NCI-H2107 treated with DMSO at 0.1 percent for 48 hours (cell line): ENCODE data around the gene PALM3.

Source experiments
- DNase-seq: peaks from one replicate; lab custom pipeline; 2025; ENCODE audit not compliant: unreplicated experiment; lab: John Stamatoyannopoulos, UW

PALM3 gene, protein sequence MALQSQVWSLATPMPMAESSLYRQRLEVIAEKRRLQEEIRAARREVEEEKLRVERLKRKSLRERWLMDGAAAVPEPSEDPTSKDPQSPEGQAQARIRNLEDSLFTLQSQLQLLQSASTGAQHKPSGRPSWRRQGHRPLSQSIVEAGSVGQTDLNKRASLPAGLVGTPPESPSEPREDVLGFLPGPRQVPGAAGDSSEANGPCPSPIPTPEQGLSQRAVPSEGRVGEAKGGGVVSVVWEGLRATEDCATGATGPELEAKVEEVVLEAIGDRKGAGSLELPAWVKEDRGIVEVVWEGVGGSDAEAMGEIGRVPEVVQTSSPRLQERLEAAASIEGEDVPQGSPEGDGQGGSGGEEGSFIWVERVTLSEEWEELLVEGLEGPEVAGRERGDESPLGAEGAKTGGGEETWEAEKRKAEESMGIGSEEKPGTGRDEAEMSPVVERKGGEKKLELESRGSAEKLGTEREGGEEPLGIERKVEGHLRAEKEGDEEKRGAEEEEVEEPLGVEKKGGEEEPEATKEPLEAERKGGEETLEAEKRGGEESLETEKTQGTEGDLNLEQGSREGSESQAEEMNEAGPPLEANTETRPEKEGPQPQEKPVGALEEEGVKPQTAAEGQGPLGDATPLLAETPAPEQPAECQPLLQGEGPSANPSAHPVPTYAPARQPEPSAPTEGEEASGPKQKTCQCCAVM

DNA sequence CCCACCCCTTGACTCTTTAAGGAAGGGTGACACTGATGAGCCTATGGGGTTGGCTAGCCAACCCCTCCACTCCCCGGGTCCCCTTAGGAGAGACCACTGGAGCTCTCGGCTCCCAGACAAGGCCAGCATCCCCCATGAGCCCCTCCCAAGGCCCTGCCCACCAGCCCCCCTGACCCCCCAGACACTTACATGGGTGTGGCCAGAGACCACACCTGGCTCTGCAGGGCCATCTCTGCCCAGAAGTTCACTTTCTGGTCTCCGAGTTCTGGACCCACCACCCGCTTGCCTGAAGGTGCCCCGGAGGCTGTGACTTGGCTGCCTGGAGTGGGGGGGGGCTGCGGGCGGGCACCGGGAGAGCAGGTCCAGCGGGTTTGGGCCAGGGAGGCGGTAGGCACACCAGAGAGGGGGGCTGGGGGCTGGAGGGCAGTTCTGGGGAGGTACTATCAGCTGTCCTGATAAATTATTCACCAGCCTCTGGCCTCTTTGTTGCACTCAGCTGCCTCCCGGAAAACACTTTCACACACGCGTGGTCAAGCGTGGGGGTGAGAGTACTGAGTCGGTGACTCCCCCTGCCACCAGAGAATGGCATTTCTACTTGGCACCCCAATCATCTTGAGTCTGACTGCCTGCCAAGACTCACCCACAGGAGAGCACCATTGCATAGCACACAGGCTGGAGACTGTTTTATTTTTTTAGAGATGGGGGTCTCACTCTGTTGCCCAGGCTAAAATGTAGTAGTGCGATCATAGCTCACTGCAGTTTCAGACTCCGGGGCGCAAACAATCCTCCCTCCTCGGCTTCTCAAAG, at the start of gene PALM3:
PALM3 (minus strand) TSS at position 326 of the 807 bp plus-strand sequence; CDS start at position 230, 96 bp downstream.
- DNase-seq = no peak

DNA sequence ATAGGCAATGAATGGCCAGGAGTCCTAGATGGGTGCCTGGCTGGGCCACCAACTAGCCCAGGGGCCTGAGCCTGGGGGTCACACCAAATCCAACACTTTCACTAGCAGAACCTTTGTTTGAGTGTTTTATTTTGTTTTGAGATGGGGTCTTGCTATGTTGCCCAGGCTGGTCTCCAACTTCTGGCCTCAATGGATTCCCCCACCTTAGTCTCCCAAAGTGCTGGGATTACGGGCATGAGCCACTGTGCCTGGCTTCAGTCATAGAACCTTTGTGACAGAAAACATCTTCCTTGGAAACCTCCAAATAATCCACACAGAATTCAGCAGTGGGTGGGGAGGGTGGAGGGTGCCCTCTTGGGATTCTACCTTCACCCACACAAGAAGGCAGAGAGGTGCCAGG, 49.6 kb upstream of the PALM3 start:
- DNase-seq = no peak

DNA sequence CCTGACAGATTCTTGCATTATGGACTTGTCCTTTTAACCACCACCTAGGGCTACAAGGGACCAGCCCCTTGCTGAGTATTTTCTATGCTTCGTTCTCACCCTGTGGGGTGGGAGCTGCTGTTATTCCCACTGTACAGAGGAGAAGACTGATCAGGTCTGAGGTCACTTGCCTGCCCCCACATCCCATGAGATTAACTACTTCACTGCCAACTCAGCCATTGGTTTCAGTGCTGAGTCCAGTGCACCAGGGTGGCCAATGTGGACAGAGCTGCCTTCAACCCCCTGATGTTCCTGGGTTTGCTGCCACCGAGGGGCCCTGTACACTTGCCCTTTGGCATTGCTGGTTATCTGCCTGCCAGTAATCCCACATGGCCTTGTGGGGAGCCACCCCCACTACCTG, 48.8 kb upstream of the PALM3 start:
- no peak for DNase-seq

DNA sequence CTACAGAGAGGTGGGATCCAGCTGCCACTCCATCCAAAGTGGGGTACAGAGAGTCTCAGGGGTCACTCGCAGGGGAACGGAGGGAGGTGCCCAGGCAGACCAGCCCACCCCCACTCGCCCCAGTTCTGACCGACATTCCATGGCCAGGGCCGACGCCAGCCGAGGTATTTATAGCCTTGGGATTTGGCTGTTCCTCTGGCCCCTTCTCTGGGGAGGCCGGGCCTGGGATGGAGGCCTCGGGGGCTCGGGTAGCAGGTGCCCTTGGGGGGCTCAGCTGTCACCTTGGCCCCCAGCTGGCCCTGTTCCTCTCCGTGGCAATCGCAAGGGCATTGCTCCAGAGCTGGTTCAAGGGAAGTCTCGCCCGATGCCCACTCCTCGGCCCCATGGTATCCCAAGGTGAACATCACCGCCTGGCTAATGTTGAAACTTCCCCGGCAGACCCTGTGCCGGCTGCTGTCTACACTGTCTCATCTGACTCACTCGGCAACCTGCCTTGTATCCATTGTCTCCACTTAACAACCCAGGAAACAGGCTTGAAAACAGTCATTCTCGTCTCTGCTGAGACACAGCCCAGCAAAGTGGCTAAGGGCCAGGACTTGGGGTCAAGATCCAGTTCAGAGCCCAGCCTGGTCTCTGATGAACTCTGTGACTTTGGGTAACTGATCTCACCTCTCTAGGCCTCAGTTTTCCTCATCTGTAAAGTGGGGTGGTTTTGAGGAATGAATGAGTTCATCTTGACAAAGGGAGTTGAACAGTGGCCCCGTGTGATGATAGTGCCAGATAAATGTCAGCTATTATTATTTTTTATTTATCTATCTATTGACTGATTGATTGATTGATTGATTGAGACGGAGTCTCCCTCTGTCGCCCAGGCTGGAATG, 45.9 kb upstream of the PALM3 start:
- DNase-seq = no peak

DNA sequence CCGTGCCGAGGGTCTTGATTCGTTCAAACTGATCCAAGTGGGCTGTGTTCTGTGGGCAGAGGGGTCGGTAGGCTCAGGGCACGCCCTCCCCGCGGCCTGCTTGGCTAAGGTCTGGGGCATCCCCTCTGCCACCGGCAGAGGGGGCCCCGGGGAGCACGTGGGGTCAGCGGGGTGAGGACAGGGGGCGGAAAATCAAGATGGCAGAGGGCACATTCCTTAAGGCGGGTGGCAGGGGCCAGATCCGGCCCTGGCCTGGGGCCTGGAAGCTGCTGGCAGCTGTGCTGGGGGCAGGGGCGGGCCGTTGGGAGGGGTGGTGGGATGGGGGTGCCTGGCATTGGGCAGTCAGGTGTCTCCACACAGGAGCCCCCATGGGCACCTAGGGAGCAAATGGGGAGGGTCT, 45.0 kb upstream of the PALM3 start:
- DNase-seq = no peak

DNA sequence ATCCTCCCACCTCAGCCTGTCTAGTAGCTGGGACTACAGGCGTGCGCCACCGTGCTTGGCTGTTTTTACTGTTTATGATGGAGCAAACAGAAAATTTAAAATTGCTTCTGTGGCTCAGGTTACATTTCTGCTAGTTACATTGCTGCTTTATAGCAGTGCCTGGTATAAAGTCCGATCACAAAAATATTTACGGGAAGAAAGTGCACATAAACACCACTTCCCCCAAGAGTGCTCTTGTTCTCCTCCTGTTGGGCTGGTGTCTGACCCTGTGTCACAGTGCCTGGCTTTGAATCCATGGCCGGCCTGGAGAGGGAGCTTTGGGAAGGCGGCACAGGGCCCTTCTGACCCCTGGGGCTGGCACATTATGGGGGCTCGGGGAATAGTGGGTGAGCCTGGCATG, 43.8 kb upstream of the PALM3 start:
- no peak for DNase-seq

DNA sequence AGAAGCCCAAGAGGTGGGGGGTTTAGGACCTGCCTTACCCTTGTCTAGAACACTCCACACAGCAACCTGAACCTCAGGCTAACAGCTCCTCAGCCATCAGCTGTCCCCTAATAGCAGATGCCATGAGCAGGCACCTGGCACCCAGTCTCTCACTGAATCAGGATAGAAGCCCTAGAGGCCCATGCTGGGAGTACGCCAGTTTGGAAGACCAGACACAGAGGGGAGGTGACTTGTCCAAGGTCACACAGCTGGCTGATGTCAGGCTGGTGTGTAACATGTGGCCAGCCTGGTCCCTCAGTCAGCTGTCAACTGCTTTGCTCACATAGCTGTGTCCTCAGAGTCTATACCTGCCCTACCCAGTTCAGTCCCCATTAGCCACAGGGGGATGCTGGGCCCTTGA, 41.4 kb upstream of the PALM3 start:
- no peak for DNase-seq

DNA sequence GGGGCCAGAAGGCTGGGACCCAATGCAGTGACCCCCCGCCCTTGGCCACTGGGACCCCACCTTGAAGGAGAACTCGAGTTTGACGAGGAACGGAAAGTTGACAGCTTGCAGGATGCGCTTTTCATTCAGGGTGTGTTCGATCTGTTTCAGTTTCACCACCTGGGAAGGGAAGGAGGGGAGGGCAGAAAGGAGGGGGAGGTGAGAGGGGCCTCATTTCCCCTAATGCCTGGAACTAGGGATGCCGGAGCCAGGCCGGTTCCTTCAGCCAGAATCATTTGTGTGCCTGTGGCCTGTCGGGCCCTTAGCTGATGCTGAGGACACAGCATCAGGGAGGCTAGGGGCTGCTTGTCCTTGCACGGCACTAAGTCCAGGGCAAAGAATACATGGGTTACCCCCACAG, 40.9 kb upstream of the PALM3 start:
- DNase-seq = no peak

DNA sequence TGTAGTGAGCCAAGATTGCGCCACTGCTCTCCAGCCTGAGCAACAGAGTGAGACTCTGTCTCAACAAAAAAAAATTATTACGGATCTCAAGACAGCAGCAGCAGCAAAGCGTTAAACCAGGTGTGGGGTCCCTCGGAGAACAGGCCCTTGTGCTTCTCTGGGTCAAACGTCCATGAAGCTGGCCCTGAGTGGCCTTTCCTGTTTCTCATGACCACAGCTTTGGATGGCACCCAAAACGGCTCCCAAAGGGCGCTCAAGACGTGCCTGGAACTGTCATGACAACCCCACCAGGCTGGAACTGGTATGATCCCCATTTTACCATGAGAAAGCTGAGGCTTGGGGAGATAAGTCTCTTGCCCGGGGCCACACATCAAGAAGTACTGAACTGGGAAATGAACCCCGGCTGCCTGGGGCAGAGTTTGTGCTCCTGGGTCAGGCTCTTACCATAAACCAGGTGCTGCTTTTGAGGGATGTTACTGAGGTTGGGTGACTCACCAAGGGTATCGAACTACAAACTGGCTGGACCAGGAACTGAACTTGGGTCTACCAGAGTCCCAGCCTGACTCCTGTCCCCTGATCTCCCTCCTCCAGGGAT, 40.3 kb upstream of the PALM3 start:
- no peak for DNase-seq

DNA sequence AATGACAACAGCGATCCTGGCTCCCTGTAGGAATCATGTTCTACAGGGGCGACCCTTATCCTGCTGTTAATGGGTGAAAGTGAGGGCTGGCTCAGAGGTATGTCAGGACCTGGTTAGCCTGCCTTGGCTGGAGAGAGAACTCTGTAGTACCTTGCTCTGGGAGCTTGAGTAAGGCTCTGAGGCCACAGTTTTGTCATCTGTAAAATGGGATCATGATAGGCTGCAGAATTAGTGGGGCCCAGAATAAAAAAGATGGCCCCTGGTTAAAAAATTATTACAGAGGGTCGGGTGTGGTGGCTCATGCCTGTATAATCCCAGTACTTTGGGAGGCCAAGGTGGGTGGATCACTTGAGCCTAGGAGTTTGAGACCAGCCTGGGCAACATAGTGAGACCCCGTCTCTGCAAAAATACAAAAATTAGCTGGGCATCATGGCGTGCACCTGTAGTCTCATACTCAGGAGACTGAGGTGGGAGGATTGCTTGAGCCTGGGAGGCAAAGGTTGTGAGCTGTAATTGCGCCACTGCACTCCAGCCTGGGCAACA, 39.2 kb upstream of the PALM3 start:
- DNase-seq = no peak

DNA sequence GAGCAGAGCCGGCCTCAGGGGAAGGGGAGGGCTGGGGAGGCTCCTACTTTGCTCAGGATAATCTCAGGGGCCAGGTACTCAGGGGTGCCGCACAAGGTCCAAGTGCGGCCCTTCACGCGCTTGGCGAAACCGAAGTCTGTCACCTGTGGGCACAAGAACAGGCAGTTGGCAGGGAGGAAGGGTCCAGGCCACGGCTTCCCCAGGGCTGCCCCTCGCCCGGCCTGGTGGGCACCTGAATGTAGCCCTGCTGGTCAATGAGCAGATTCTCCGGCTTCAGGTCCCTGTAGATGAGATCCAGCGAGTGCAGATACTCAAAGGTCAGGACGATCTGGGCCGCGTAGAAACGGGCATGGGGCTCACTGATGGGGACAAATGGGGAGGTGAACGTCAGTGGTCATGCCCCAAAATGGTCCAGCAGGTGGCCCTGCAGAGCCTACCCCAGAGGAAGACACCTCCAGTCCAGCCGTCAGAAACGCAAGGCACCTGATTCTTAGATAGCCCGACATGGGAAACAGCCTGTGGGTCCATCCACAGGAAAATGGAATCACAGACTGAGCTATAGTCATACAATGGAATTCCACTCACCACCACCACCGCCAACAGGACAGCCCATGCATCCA, 35.8 kb upstream of the PALM3 start:
- DNase-seq = no peak

DNA sequence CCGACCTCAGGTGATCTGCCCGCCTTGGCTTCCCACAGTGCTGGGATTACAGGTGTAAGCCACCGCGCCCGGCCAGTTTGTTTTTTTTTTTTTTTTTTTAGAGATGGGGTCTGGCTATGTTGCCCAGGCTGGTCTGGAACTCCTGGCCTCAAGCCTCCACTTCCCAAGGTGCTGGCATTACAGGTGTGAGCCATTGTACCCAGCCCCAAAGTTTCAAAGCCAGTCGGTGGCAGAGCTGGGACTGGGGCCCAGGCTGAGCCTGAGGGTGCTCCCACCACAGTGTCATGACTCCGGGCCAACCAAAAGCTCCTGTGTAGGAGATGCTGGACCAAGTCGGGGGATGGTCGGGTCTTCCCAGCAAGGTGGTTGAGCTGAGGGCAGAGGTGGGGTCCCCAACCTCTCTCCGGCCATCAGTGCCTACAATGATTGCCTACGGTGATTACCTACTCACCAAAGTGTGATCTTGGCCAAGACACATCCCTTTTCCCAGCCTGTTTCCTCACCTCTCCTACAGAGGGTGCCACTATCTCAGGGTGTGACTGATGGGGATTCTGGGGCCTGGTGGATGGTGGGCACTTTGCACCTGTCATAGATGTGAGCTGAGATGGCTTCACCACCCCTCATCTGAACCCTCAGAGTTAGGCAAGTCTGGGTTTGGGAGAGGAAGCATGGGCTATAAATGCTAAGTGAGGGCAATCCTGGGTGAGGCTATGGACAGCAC, 34.6 kb upstream of the PALM3 start:
- no peak for DNase-seq

DNA sequence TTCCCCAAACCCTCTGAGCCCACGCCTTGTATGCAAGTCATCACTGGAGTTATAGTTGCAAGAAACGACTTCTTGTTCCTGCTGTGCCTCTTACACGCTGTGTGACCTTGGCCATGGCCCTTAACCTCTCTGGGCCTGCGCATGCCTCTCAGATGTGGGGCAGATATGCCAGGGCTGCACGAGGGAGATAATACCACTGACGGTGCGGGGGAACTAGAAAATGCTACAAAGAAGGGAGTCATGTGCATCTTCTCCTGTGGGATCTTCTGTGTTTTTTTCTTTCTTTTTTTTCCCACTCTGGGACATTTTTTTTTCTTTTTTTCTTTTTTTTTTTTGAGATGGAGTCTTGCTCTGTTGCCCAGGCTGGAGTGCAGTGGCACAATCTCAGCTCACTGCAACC, 33.0 kb upstream of the PALM3 start:
- no peak for DNase-seq

DNA sequence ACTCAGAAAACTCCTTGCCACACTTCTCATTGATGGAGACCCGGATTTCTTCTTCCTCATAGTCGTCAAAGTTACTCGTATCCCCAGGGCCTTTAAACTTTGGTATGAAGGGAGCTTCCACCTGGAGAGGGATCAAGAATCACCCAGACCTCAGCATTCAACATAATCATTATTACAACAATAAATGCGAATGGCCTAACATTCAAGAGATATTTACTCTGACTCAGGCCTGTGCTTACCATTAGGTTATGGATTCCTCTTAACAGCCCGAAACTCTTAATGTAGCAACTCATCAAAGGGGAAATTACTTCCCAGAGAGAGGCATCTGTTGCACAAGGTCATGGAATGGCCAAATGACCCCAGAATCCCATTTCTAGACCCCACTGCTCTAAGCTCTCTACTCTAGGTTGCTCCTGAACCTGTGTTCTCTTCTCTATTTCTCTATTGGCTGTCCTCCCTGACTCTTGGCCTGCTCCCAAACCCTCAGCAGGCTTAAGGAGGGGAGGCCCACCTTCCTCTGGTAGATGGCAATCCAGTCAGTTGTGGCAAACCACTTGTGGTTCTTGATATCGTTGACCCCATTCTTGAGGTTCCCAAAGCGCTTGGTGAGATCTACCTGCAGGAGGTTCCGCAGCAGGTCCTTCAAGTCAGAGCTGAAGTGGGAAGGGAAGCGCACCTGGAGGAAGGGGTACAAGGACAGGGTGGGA, 31.4 kb upstream of the PALM3 start:
- no peak for DNase-seq

DNA sequence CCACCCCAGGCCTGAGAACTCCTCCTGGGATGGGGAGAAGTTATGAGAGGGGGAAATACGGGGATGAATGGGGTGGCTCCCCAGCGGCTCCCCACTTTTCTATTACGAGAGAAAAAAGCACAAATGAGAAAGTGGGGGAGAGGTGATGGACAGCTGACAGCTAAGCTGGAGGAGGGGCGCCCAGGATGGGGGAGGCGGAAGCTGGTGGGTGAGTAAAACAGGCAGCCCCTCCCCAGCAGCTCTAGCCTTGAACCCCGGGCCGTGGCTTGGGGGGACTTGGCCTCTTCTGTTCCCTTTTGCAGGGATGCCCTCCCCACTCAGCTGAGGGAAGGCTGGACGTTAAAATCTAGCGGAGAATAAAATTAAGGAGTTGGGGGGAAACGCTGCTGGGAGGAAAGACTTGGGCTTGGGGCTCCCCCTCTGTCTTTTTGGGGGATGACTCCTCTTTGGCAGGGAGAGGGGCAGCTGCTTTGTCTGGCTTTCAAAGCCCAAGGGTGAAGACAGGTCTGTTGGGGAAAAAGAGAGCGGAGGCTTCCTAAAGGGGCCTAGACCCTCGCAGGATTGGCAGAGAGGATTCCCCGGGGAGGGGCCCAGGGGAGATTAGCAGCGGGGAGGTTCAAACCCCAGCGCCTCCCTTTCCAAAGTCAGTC, 30.1 kb upstream of the PALM3 start:
- DNase-seq = no peak

DNA sequence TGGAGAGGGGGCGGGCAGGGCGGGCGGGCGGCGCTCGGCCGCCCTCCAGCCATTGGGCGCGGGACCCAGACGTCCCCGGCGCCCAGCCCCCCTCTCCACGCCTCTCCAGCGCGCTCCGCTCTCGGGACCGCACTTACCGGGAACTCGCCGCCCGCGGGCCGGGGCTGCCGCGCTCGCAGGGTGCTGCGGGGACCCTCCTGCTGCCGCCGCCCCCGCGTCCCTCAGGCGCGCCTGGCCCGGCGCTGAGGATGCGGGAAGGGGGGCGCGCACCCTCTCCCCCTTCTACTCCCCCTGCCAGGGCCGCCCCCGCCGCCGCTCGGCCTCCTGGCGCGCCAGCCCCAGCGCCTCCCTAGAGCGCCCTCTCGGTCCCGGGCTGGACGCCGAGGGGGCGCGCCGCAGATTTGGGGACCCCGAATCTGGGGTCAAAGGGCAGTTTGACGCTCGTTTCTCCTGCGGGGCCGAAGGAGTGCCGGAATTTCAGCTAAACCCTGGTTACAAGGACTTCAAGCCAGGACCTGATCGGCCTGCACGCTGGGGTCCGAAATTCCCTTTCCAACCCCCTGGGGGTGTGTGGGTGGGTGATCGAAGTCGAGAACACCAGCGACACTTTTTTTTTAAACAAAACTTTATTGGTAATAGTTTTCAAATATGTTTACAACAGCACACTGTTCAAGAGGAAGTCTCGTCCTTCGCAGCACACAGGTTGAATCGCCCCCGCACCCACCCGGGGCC, 29.4 kb upstream of the PALM3 start:
- no peak for DNase-seq

DNA sequence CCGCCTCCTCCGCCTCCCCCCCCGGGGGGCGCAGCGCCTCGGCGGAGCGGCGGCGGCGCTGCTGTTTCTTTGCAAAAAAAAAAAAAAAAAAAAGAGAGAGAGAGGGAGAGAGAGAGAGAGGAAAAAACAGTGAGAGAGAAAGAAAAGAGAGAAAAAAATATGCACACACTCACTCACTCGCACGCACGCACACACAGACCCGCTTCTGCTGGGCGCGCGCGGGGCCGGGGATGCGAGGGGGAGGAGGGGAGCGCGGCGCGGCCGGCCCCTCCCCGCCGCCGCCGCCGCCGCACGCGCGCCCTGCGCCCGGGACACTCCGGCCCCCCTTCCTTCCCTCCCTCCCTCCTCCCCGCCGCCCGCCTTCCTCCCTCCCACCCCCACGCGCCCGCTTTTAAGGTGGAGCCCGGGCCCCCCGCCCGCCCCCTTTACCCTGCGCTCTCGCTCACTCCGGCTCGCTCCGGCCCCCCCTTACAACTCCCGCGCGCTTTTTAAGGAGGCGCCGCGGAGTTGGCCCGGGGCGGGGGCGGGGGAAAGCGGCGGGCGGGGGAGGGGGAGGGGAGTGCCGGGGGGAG, 28.7 kb upstream of the PALM3 start, which contains the start of gene SAMD1:
SAMD1 (minus strand) TSS at position 243 of the 572 bp plus-strand sequence.
- DNase-seq = no peak
